Measurements from ENCODE around the gene LYSMD4.

- TF ChIP-seq RAD21 (IDR thresholded peaks at IDR 0.05; ENCODE audit: insufficient read depth, low read depth, low read length): no peak
- TF ChIP-seq POLR2AphosphoS5 (IDR thresholded peaks at IDR 0.05; ENCODE audit: low read length): 0 out of 2 replicates have a peak, but pooled peaks have one; percentile 20
These were observed 14.1 kb downstream of the LYSMD4 start for GRCh38 chr15:99719096-99719541.
